Measurements from ENCODE around the gene RGS6. TPM values are rescaled to one million over a fixed set of nuclear protein-coding genes. Genes with fewer than 3 reads are reported as not detected.

RGS6 gene
- total and polyA plus RNA-seq, 2 experiments from 2014 or later = not detected

- Histone ChIP-seq H3K4me2 (ENCODE audit: unreplicated experiment) (no peak overlapping the region), H3K9me2 (ENCODE audit: insufficient read depth) (no peaks in the 10 kb centered on the region), H3K9me3 (ENCODE audit: low read depth) (no peaks in the 10 kb centered on the region), H3K4me3 (no peak overlapping the region), H3K9ac (no peak overlapping the region), H3K27me3 (replicated peaks; ENCODE audit: insufficient read depth) (no peaks in the 10 kb centered on the region), H3K4me1 (ENCODE audit: insufficient read depth) (peaks cover 27% of the 10 kb centered on the region), H3K79me2 (ENCODE audit: insufficient read depth) (no peaks in the 10 kb centered on the region), H3K27ac (no peak overlapping the region), H3K36me3 (ENCODE audit: low read depth) (no peaks in the 10 kb centered on the region), H4K20me1 (ENCODE audit: insufficient read depth) (no peaks in the 10 kb centered on the region), H3F3A (ENCODE audit: insufficient read depth) (peaks cover 8% of the 10 kb centered on the region; the same call in 1 of the 2 replicates), H2AFZ (peak overlapping the region; percentile 13)
- TF ChIP-seq EZH2 (IDR thresholded peaks at IDR 0.05; ENCODE audit: insufficient read depth, poor library complexity, severe bottlenecking) = no peak
- TF ChIP-seq EZH2phosphoT487 (IDR thresholded peaks at IDR 0.05; ENCODE audit: insufficient read depth, low read depth) = no peak
- peak; percentile 42 for DNase-seq
- in situ Hi-C loops (cut with MboI) = no loop called here
- 30 to 43% methylated on average over 5 of the region's 5 CpGs for WGBS, 2 experiments (ENCODE audit: low coverage in 1 of 2, low lambda C conversion rate in 2 of 2, missing lambda C conversion rate in 2 of 2)
Observed at GRCh38 chr14:72560331-72560730, 628.1 kb downstream of the RGS6 start.

GRCh38 chr14:72560889-72561493 is 628.8 kb downstream of the RGS6 start:
- no peaks in the 10 kb centered on the region for H3K9me2 ChIP-seq (ENCODE audit: insufficient read depth)
- no peaks in the 10 kb centered on the region for H3K79me2 ChIP-seq (ENCODE audit: insufficient read depth)
- no peaks in the 10 kb centered on the region for H3K27me3 ChIP-seq (replicated peaks; ENCODE audit: insufficient read depth)
- H3K4me2 ChIP-seq (ENCODE audit: unreplicated experiment) = no peak overlapping the region
- no peak for DNase-seq
- H3K9me3 ChIP-seq (ENCODE audit: low read depth) = no peaks in the 10 kb centered on the region
- WGBS, 2 experiments (ENCODE audit: low coverage in 1 of 2, low lambda C conversion rate in 2 of 2, missing lambda C conversion rate in 2 of 2) = 74 to 75% methylated on average over 12 of the region's 12 CpGs
- H3K36me3 ChIP-seq (ENCODE audit: low read depth) = no peaks in the 10 kb centered on the region
- H3K4me3 ChIP-seq = no peak overlapping the region
- TF ChIP-seq EZH2phosphoT487 (IDR thresholded peaks at IDR 0.05; ENCODE audit: insufficient read depth, low read depth) = no peak
- no peak for TF ChIP-seq EZH2 (IDR thresholded peaks at IDR 0.05; ENCODE audit: insufficient read depth, poor library complexity, severe bottlenecking)
- H3K4me1 ChIP-seq (ENCODE audit: insufficient read depth) = peaks cover 27% of the 10 kb centered on the region
- peaks cover 8% of the 10 kb centered on the region; the same call in 1 of the 2 replicates for H3F3A ChIP-seq (ENCODE audit: insufficient read depth)
- in situ Hi-C loops (cut with MboI) = no loop called here
- H3K27ac ChIP-seq = no peak overlapping the region
- H2AFZ ChIP-seq = no peak overlapping the region
- H4K20me1 ChIP-seq (ENCODE audit: insufficient read depth) = no peaks in the 10 kb centered on the region
- no peak overlapping the region for H3K9ac ChIP-seq

GRCh38 chr14:72562300-72562699 is 630.1 kb downstream of the RGS6 start:
- no peak overlapping the region for H2AFZ ChIP-seq
- no peak overlapping the region for H3K27ac ChIP-seq
- H3K27me3 ChIP-seq (replicated peaks; ENCODE audit: insufficient read depth) = no peaks in the 10 kb centered on the region
- in situ Hi-C loops (cut with MboI) = no loop called here
- 89% methylated on average over 20 of the region's 20 CpGs for WGBS, 2 experiments (ENCODE audit: low coverage in 1 of 2, low lambda C conversion rate in 2 of 2, missing lambda C conversion rate in 2 of 2)
- no peaks in the 10 kb centered on the region for H3K9me2 ChIP-seq (ENCODE audit: insufficient read depth)
- no peak overlapping the region for H3K9ac ChIP-seq
- no peak for TF ChIP-seq EZH2phosphoT487 (IDR thresholded peaks at IDR 0.05; ENCODE audit: insufficient read depth, low read depth)
- no peak for TF ChIP-seq EZH2 (IDR thresholded peaks at IDR 0.05; ENCODE audit: insufficient read depth, poor library complexity, severe bottlenecking)
- H3K4me1 ChIP-seq (ENCODE audit: insufficient read depth) = peaks cover 27% of the 10 kb centered on the region
- H4K20me1 ChIP-seq (ENCODE audit: insufficient read depth) = no peaks in the 10 kb centered on the region
- no peaks in the 10 kb centered on the region for H3K9me3 ChIP-seq (ENCODE audit: low read depth)
- DNase-seq = no peak
- H3K4me3 ChIP-seq = no peak overlapping the region
- H3F3A ChIP-seq (ENCODE audit: insufficient read depth) = peaks cover 8% of the 10 kb centered on the region; the same call in 1 of the 2 replicates
- H3K79me2 ChIP-seq (ENCODE audit: insufficient read depth) = no peaks in the 10 kb centered on the region
- H3K36me3 ChIP-seq (ENCODE audit: low read depth) = no peaks in the 10 kb centered on the region
- H3K4me2 ChIP-seq (ENCODE audit: unreplicated experiment) = no peak overlapping the region

- TF ChIP-seq EZH2 (IDR thresholded peaks at IDR 0.05; ENCODE audit: insufficient read depth, poor library complexity, severe bottlenecking) (no peak), EZH2phosphoT487 (IDR thresholded peaks at IDR 0.05; ENCODE audit: insufficient read depth, low read depth) (no peak)
- H3K4me3 ChIP-seq = no peak overlapping the region
- in situ Hi-C loops (cut with MboI) = no loop called here
- no peak overlapping the region for H3K27ac ChIP-seq
- H4K20me1 ChIP-seq (ENCODE audit: insufficient read depth) = no peaks in the 10 kb centered on the region
- no peaks in the 10 kb centered on the region for H3K36me3 ChIP-seq (ENCODE audit: low read depth)
- no peak for DNase-seq
- H3K27me3 ChIP-seq (replicated peaks; ENCODE audit: insufficient read depth) = no peaks in the 10 kb centered on the region
- no peaks in the 10 kb centered on the region for H3K9me2 ChIP-seq (ENCODE audit: insufficient read depth)
- H3K79me2 ChIP-seq (ENCODE audit: insufficient read depth) = no peaks in the 10 kb centered on the region
- 0 out of 2 replicates have a peak, but pooled peaks cover 4% of the 10 kb centered on the region for H3F3A ChIP-seq (ENCODE audit: insufficient read depth)
- H3K4me1 ChIP-seq (ENCODE audit: insufficient read depth) = peaks cover 20% of the 10 kb centered on the region
- WGBS, 2 experiments (ENCODE audit: low coverage in 1 of 2, low lambda C conversion rate in 2 of 2, missing lambda C conversion rate in 2 of 2) = 71 to 73% methylated on average over 7 of the region's 7 CpGs
- H3K9me3 ChIP-seq (ENCODE audit: low read depth) = no peaks in the 10 kb centered on the region
- H2AFZ ChIP-seq = no peak overlapping the region
- no peak overlapping the region for H3K9ac ChIP-seq
- no peak overlapping the region for H3K4me2 ChIP-seq (ENCODE audit: unreplicated experiment)
Observed at GRCh38 chr14:72563676-72564075, 631.4 kb downstream of the RGS6 start.
